Stimulated activated naive CD4-positive, alpha-beta T cell (primary cell): ENCODE results near the gene EIPR1.

Experiments used
- DNase-seq, 6 experiments: peaks; one replicate each; lab custom pipeline; 2025; lab: John Stamatoyannopoulos, UW

EIPR1 gene

GRCh38 chr2:3267869-3268704, 109.5 kb downstream of the EIPR1 start:
- DNase-seq = no peak

GRCh38 chr2:3266925-3267867, 110.4 kb downstream of the EIPR1 start:
- no peak for DNase-seq

- DNase-seq = no peak
These were observed 111.4 kb downstream of the EIPR1 start for GRCh38 chr2:3265981-3266924.

- DNase-seq = no peak
These were observed 112.1 kb downstream of the EIPR1 start for GRCh38 chr2:3265471-3265870.

- DNase-seq = no peak
These were observed 113.4 kb downstream of the EIPR1 start for GRCh38 chr2:3264010-3264744.

- DNase-seq = no peak
These were observed 114.1 kb downstream of the EIPR1 start for GRCh38 chr2:3263487-3263886.

- DNase-seq = no peak
These were observed 114.9 kb downstream of the EIPR1 start for GRCh38 chr2:3262437-3263388.

GRCh38 chr2:3261511-3261910, 116.1 kb downstream of the EIPR1 start:
- no peak for DNase-seq

- no peak for DNase-seq
These were observed 116.7 kb downstream of the EIPR1 start for GRCh38 chr2:3260959-3261358.

GRCh38 chr2:3257826-3258225, 119.8 kb downstream of the EIPR1 start:
- no peak for DNase-seq

- DNase-seq = no peak
These were observed 120.5 kb downstream of the EIPR1 start for GRCh38 chr2:3257166-3257565.

- DNase-seq = no peak
These were observed 121.0 kb downstream of the EIPR1 start for GRCh38 chr2:3256605-3257004.

- DNase-seq = no peak
These were observed 121.5 kb downstream of the EIPR1 start for GRCh38 chr2:3256157-3256556.

- DNase-seq = no peak
These were observed 123.1 kb downstream of the EIPR1 start for GRCh38 chr2:3254442-3254941.

GRCh38 chr2:3253913-3254441, 123.6 kb downstream of the EIPR1 start:
- DNase-seq = no peak

GRCh38 chr2:3251946-3252345, 125.7 kb downstream of the EIPR1 start:
- no peak for DNase-seq

GRCh38 chr2:3249476-3249962, 128.1 kb downstream of the EIPR1 start:
- DNase-seq = no peak

GRCh38 chr2:3248754-3249475, 128.7 kb downstream of the EIPR1 start:
- DNase-seq = no peak
